Transverse colon (tissue), 4 donors: ENCODE measurements around the gene OLA1. TPM values are rescaled to one million over a fixed set of nuclear protein-coding genes. Genes with fewer than 3 reads are reported as not detected.

ENCODE experiments used
- DNase-seq: peaks from one replicate; pipeline ENCODE4 v3.0.0-alpha.2; 2019
- H3K27ac ChIP-seq, 4 donors: fragments of 200-600 bp; sonication (generic); 2 replicates each; pipeline ENCODE4 v1.5.1; 2016 to 2018; ENCODE audit warnings: inconsistent platforms in 4 of 4
- H3K27me3 ChIP-seq: fragments of 200-600 bp; sonication (generic); 2 replicates; pipeline ENCODE4 v1.5.1; 2017; ENCODE audit warnings: inconsistent platforms
- H3K36me3 ChIP-seq, 4 donors: fragments of 200-600 bp; sonication (generic); 2 replicates each; pipeline ENCODE4 v1.5.1; 2017 to 2019; ENCODE audit warnings: inconsistent platforms in 4 of 4
- H3K4me1 ChIP-seq, 4 donors: fragments of 200-600 bp; sonication (generic); 2 replicates each; pipeline ENCODE4 v1.5.1; 2017 to 2020; ENCODE audit warnings: inconsistent platforms in 4 of 4
- H3K4me3 ChIP-seq, 4 donors: fragments of 200-600 bp; sonication (generic); 1 replicate in 1 of 4; 2 replicates in 3 of 4; pipeline versions ENCODE4 v1.5.1 to v1.6.1; 2017 to 2019; ENCODE audit warnings: inconsistent platforms in 4 of 4
- H3K9me3 ChIP-seq, 2 donors: fragments of 200-600 bp; sonication (generic); 2 replicates each; pipeline ENCODE4 v1.5.1; 2017 to 2019; ENCODE audit warnings: inconsistent platforms in 2 of 2
- EP300 ChIP-seq: sonication (generic); formaldehyde crosslinking; IDR thresholded peaks from one replicate; pipeline ENCODE4 v1.6.1; 2017; ENCODE audit warnings: antibody characterized with exemption, low read depth
- POLR2A ChIP-seq: fragments of 450-650 bp; IDR thresholded peaks from one replicate; pipeline ENCODE4 v1.6.1; 2016; ENCODE audit warnings: antibody characterized with exemption, mild to moderate bottlenecking, moderate library complexity
- POLR2AphosphoS5 ChIP-seq, 3 donors: sonication (generic); formaldehyde crosslinking; IDR thresholded peaks; one replicate each; pipeline ENCODE4 v1.6.1; 2016; ENCODE audit warnings: antibody characterized with exemption in 3 of 3
- WGBS, 2 donors: methylation state at CpG; one replicate each; pipeline ENCODE4 v1.1.5; 2018; ENCODE audit warnings: low coverage in 1 of 2; 5-methylcytosine and 5-hydroxymethylcytosine counted together
- in situ Hi-C, 4 donors: fragments of 200-750 bp; cut with MboI; loops; one replicate each; pipeline versions ENCODE4 v1.15.0 to v1.15.1; 2017; ENCODE audit warnings: low sequenced_read_pairs in 3 of 4, low pct_ligation_motif_present in 1 of 4, low pct_unique_long_range_greater_than_20kb in 1 of 4
- intact Hi-C: fragments of 100-400 bp; cut with DNase I; formaldehyde crosslinking; loops from one replicate; pipeline ENCODE4 v1.15.1; 2023; ENCODE audit warnings: low total_unique reads
- total RNA-seq, 4 donors: library from RNA; depleted of rRNA; stranded (reverse); fragments of >200 nt; gene quantifications; one replicate each; pipeline ENCODE4 v1.1.0, GENCODE V29; 2016
- TF ChIP-seq, protein P1 (sequence below), 5 experiments: fragments of 200-600 bp in 3 of 5; fragments of 450-650 bp in 2 of 5; sonication (generic) in 3 of 5; IDR thresholded peaks; 1 replicate in 2 of 5; 2 replicates in 3 of 5; pipeline ENCODE4 v1.5.1; 2016 to 2017; ENCODE audit warnings: antibody characterized with exemption in 5 of 5, inconsistent platforms in 3 of 5, mild to moderate bottlenecking in 2 of 5, moderate library complexity in 1 of 5

The OLA1 gene
- total RNA-seq, 4 donors from 2014 or later: 6.7 to 47.7 (median 37.1) TPM

DNA sequence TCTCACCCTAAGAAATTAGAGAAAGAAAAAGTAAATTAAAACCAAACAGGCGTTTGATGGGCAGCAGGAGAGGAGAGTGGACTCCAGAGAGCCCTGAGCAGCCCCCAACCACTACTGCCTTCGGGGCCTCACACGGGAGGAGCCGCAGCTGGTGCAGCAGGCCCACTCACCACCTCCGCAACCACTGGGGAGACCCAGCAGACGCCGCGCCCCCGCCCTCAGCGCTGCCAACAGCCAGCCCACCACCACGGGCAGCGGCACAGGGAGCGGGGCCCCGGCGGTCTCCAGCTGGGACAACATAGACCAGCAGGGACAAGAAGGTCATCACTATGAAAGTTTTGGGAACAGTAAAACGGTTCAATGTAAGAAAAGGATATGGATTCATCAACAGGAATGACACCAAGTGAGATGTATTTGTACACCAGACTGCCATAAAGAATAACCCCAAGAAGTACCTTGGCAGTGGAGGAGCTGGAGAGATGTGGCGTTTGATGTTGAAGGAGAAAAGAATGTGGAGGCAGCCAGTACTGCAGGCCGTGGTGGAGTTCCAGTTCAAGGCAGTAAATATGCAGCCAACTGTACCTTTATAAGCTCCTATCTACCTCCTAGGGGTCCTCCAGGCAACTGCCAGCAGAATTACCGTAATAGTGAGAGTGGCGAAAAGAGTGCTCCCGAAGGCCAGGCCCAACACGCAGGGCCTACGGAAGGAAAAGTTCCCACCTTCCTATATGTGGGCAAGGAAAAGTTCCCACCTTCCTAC, 76.5 kb downstream of the OLA1 start:
- intact Hi-C loops: no loop called here
- no peaks in the 10 kb centered on the region for H3K27me3 ChIP-seq
- no peaks in the 10 kb centered on the region for H3K4me1 ChIP-seq
- TF ChIP-seq POLR2A: no peak
- TF ChIP-seq, protein P1, sequence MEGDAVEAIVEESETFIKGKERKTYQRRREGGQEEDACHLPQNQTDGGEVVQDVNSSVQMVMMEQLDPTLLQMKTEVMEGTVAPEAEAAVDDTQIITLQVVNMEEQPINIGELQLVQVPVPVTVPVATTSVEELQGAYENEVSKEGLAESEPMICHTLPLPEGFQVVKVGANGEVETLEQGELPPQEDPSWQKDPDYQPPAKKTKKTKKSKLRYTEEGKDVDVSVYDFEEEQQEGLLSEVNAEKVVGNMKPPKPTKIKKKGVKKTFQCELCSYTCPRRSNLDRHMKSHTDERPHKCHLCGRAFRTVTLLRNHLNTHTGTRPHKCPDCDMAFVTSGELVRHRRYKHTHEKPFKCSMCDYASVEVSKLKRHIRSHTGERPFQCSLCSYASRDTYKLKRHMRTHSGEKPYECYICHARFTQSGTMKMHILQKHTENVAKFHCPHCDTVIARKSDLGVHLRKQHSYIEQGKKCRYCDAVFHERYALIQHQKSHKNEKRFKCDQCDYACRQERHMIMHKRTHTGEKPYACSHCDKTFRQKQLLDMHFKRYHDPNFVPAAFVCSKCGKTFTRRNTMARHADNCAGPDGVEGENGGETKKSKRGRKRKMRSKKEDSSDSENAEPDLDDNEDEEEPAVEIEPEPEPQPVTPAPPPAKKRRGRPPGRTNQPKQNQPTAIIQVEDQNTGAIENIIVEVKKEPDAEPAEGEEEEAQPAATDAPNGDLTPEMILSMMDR (IDR thresholded peaks at IDR 0.05): no peak
- TF ChIP-seq POLR2AphosphoS5 (IDR thresholded peaks at IDR 0.05): no peak
- TF ChIP-seq EP300: no peak
- WGBS, 2 donors: 88 to 97% methylated on average over 3 to 23 of the region's 23 CpGs
- peaks cover 18 to 25% of the 10 kb centered on the region in 2 donors for H3K9me3 ChIP-seq
- peaks cover 0 to 4% (median 0%) of the 10 kb centered on the region in 4 donors for H3K36me3 ChIP-seq
- no peak for DNase-seq
- H3K4me3 ChIP-seq: no peak overlapping the region
- in situ Hi-C loops: loop anchor here in 2 of 4 donors (25.0 kb wide), 1 partner anchor 165 kb away; the partner anchor contains the start of gene SP9 (in 2 of the 2)
- no peak overlapping the region for H3K27ac ChIP-seq

- 97 to 100% methylated on average over 3 of the region's 3 CpGs for WGBS, 2 donors
- TF ChIP-seq, protein P1 (IDR thresholded peaks at IDR 0.05): no peak
- TF ChIP-seq POLR2A (no peak), POLR2AphosphoS5 (IDR thresholded peaks at IDR 0.05) (no peak), EP300 (no peak)
- Histone ChIP-seq H3K9me3 (peaks cover 18 to 25% of the 10 kb centered on the region in 2 donors), H3K4me1 (no peaks in the 10 kb centered on the region), H3K27me3 (no peaks in the 10 kb centered on the region), H3K4me3 (no peak overlapping the region), H3K27ac (no peak overlapping the region), H3K36me3 (no peaks in the 10 kb centered on the region)
- intact Hi-C loops (no loop called here), in situ Hi-C loops (loop anchor here in 2 of 4 donors (25.0 kb wide), 1 partner anchor 168 kb away; the partner anchor contains the start of gene SP9 (in 2 of the 2))
- DNase-seq: no peak
Measured at GRCh38 chr2:174169372-174169771, 79.0 kb downstream of the OLA1 start.

DNA sequence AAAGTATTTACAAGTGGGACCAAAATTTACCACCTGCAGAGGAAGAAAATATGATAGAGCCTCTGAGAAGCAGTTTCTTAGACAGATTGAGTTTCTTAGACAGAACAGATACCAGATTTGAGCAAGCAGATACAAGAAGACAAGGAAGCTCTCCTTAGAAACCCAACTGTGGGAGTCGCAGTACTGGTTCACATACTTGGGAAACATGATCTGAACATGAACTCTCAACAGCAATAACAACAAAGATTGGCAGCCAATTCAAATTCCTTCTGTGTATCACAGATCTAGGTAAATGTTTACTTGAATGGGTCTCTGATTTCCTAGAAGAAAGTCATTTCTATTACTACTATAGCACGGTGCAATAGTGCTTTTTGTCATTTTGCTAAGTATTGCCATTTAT, 82.1 kb downstream of the OLA1 start:
- intact Hi-C loops: no loop called here

GRCh38 chr2:174161490-174161889, 86.8 kb downstream of the OLA1 start:
- no peaks in the 10 kb centered on the region for H3K27me3 ChIP-seq
- no peaks in the 10 kb centered on the region for H3K4me1 ChIP-seq
- intact Hi-C loops: no loop called here
- no peak for DNase-seq
- TF ChIP-seq, protein P1 (IDR thresholded peaks at IDR 0.05): no peak
- TF ChIP-seq POLR2A: no peak
- TF ChIP-seq POLR2AphosphoS5 (IDR thresholded peaks at IDR 0.05): no peak
- 76 to 86% methylated on average over 3 of the region's 3 CpGs for WGBS, 2 donors
- H3K4me3 ChIP-seq: no peak overlapping the region
- H3K27ac ChIP-seq: no peak overlapping the region
- in situ Hi-C loops: loop anchor here in 2 of 4 donors (25.0 kb wide), 1 partner anchor 176 kb away; the partner anchor contains the start of gene SP9 (in 2 of the 2)
- no peaks in the 10 kb centered on the region for H3K9me3 ChIP-seq
- H3K36me3 ChIP-seq: no peaks in the 10 kb centered on the region

More for the DNA sequence above, 82.1 kb downstream of the OLA1 start:
- TF ChIP-seq, protein P1 (IDR thresholded peaks at IDR 0.05): no peak
- no peak for TF ChIP-seq POLR2A
- TF ChIP-seq POLR2AphosphoS5 (IDR thresholded peaks at IDR 0.05): no peak
- no peak for TF ChIP-seq EP300
- no peaks in the 10 kb centered on the region for H3K4me1 ChIP-seq
- H3K36me3 ChIP-seq: no peaks in the 10 kb centered on the region
- 80 to 92% methylated on average over 2 of the region's 2 CpGs for WGBS, 2 donors
- no peak overlapping the region for H3K27ac ChIP-seq
- peaks cover 18 to 21% of the 10 kb centered on the region in 2 donors for H3K9me3 ChIP-seq
- H3K27me3 ChIP-seq: no peaks in the 10 kb centered on the region
- H3K4me3 ChIP-seq: no peak overlapping the region
- no peak for DNase-seq
- in situ Hi-C loops: loop anchor here in 2 of 4 donors (25.0 kb wide), 1 partner anchor 171 kb away; the partner anchor contains the start of gene SP9 (in 2 of the 2)
